ENCODE results near the gene UBXN7. TPM values are rescaled to one million over a fixed set of nuclear protein-coding genes. Genes with fewer than 3 reads are reported as not detected.
"Not testable (repeated sequence)": the region's sequence is repeated elsewhere in the genome, so short reads cannot be mapped to it uniquely, and the experiment has no call there.

The UBXN7 gene, protein sequence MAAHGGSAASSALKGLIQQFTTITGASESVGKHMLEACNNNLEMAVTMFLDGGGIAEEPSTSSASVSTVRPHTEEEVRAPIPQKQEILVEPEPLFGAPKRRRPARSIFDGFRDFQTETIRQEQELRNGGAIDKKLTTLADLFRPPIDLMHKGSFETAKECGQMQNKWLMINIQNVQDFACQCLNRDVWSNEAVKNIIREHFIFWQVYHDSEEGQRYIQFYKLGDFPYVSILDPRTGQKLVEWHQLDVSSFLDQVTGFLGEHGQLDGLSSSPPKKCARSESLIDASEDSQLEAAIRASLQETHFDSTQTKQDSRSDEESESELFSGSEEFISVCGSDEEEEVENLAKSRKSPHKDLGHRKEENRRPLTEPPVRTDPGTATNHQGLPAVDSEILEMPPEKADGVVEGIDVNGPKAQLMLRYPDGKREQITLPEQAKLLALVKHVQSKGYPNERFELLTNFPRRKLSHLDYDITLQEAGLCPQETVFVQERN
- 10 to 100 TPM; 32.6 to 34.4 (median 33.2) TPM for polyA plus RNA-seq (ENCODE audit: insufficient read length in 3 of 3)

DNA sequence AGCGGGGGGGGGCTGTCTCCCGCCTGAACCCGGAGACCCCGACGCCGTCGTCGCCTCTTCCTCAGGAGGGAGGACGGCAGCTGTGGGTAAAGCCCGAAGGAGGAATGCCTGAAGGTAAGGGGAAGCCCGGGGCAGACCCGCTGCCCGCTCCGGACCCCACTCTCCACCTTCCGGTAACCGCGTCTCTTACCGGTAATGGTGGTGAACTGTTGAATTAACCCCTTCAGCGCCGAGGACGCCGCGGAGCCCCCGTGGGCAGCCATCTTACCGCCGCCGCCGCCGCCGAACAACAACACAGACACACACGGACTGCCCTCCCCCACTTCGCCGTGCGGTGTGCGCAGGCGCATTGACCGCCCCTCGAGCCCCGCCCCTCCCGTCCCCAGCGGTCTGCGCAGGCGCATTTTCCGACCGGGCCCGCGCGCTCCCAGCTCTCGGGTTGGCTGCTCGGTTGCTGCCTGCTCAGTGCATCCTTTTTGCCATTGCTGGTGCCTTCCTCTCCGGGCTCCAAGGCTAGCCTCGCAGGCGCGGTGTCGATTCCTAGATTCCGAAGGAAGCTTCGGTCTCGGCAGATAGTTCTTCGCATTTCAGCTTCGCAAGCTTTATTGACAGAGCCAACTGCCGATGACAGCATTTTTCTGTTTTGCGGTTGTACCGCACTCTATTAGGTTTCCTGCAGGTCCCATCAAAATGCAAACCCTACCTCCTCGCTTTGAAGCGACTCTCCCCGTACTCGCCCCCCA is at the start of gene UBXN7:
TSS of gene UBXN7 (minus strand) at position 291 of the 743 bp plus-strand sequence. CDS start at position 263, 28 bp downstream.
- DNase-seq (ENCODE audit: low read depth in 3 of 3, low spot score in 2 of 3) = peak; percentile 80 to 91 (median 84)

DNA sequence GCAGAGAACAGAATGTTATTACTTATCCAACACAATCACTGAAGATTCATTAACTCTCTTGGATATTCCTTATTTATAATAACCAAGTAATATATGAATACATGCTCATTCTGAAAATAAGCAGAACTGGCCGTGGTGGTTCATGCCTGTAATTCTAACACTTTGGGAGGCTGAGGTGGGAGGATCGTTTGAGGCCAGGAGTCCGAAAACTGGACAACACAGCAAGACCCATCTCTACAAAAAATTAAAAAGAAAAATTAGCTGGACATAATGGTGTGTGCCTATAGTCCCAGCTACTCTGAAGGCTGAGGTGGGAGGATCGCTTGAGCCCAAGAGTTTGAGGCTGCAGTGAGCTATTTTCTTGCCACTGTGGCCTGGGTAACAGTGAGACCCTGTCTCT is 45.5 kb upstream of the UBXN7 start:
- DNase-seq (ENCODE audit: low read depth in 3 of 3, low spot score in 2 of 3) = no peak

DNA sequence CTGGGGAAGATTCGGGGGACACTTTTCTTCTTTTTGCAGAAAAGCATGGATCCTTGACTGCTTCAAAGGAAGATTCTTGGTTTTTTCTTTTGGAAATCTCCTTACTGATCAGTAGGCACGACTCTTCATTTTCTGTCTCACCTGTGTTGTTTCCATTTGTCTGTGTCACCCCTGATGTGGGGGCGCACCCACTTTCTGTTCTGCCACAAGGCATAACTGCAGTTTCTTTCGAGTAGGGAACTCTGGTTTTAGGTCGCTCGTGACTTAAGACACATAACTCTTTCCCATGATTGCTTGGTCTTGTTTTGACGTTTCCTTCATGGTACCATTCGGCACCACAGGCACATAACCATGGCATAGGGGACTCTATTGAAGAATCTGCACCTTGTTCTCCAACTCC is 40.1 kb upstream of the UBXN7 start:
- no peak for DNase-seq (ENCODE audit: low read depth in 3 of 3, low spot score in 2 of 3)

DNA sequence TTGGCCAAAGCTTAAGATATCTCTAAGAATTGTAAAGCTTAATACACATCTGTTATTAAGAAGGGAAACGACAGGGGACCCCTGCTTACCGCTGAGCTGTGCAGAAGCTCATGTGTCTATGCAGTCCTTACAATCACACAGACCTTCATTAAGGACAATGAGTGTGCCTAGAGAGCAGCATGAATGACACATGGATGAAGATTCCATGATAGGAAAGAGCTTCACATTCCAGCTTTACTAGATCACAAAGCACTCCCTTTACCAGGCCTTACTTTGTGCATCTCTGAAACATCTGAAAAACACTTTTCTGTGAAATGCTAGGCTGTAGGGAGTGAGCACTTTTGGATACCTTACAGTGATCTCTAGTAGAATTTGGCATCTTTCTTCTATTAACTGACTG is 39.3 kb upstream of the UBXN7 start:
- DNase-seq (ENCODE audit: low read depth in 3 of 3, low spot score in 2 of 3) = no peak

DNA sequence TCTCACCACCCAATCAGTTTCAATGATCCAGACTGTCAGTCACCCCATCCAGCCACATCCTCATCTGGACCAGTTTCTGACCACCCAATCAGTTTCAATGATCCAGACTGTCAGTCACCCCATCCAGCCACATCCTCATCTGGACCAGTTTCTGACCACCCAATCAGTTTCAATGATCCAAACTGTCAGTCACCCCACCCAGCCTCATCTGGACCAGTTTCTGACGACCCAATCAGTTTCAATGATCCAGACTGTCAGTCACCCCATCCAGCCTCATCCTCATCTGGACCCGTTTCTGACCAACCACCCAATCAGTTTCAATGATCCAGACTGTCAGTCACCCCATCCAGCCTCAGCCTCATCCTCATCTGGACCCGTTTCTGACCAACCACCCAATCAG is 38.0 kb upstream of the UBXN7 start:
- not testable (repeated sequence) for DNase-seq (ENCODE audit: low read depth in 3 of 3, low spot score in 2 of 3)

DNA sequence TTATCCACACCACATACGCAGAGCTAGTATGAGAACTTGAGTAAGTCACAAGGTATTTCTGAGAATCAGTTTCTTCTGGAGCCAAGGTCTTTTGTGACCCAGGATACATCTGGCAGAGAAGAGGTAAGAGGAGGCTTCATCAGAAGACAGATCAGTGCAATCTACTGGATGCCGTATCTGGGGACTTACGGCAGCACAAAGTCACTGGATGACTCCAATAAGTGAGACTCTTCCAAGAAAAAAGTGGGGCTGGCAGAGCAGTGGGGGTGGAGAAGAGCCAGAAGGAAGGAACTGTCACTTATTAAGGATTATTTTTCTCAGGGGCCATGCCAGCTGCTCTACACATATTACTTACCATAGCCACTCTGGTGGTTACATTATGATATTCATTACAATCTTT is 31.6 kb upstream of the UBXN7 start:
- DNase-seq (ENCODE audit: low read depth in 3 of 3, low spot score in 2 of 3) = no peak

DNA sequence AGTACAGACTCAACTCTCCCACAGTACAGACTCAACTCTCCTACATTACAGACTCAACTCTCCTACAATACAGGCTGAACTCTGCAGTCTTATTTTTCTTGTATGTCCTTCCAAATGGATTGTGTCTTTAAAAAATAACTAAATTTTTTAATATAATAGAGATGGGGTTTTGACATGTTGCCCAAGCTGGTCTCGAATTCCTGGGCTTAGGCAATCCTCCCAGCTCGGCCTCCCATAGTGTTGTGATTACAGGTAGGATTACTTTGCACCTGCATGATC is 31.2 kb upstream of the UBXN7 start:
- no peak for DNase-seq (ENCODE audit: low read depth in 3 of 3, low spot score in 2 of 3)

DNA sequence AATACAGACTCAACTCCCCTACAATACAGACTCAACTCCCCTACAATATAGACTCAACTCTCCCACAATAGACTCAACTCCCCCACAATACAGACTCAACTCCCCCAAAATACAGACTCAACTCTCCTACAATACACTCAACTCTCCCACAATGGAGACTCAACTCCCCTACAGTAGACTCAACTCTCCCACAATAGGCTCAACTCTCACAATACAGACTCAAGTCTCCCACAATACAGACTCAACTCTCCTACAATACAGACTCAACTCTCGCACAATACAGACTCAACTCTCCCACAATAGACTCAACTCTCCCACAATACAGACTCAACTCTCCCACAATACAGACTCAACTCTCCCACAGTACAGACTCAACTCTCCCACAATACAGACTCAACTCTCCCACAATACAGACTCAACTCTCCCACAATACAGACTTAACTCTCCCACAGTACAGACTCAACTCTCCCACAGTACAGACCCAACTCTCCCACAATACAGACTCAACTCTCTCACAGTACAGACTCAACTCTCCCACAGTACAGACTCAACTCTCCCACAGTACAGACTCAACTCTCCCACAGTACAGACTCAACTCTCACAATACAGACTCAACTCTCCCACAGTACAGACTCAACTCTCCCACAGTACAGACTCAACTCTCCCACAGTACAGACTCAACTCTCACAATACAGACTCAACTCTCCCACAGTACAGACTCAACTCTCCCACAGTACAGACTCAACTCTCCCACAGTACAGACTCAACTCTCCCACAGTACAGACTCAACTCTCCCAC is 30.7 kb upstream of the UBXN7 start:
- DNase-seq (ENCODE audit: low read depth in 3 of 3, low spot score in 2 of 3) = not testable (repeated sequence)

DNA sequence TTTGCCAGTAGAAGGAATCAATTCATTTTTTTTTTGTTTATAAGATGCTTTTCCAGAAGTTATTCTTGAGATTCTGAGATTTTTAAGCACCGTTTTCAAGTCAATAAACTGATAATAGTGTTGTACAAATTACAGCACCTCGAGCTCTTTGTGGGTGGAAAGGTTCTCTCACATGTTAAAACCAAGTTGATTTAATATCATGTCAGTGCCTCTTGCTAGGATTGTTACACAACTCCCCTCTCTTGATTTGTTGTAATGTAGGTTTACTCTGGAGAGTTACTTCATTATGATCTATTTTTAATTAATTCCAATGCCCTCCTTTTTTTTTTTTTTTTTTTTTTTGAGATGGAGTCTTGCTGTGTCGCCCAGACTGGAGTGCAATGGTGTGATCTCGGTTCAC is 25.8 kb upstream of the UBXN7 start:
- no peak for DNase-seq (ENCODE audit: low read depth in 3 of 3, low spot score in 2 of 3)

DNA sequence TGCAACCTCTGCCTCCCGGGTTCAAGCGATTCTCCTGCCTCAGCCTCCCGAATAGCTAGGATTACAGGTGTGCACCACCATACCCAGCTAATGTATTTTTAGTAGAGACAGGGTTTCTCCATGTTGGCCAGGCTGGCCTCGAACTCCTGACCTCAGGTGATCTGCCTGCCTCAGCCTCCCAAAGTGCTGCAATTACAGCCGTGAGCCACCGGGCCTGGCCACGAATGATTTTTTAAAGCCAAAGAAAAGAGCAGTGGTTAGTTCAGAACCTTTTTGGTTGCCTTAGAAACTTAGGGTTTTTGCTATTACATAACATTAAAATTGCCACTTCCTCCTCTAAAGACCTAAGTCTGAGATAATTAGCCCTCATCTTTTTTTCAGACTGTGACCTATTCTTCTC is 25.2 kb upstream of the UBXN7 start:
- not testable (repeated sequence) for DNase-seq (ENCODE audit: low read depth in 3 of 3, low spot score in 2 of 3)

DNA sequence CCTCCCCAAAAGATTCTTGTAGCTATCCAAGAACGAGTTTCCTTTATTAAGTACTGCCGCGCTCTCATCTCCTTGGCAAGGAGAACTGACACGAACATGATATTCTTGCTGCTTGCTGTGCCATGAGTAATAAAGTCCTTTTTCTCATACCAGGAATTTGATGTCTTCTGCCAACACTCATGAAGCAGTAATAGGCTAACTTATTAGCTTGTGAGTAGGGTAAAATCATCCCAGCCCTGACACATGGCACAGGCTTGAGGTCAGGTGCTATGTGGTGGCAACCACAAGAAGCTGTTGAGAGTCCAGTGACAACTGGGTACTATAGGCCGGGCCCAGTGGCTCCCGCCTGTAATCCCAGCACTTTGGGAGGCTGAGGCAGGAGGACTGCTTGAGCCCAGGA is 22.7 kb upstream of the UBXN7 start:
- no peak for DNase-seq (ENCODE audit: low read depth in 3 of 3, low spot score in 2 of 3)

DNA sequence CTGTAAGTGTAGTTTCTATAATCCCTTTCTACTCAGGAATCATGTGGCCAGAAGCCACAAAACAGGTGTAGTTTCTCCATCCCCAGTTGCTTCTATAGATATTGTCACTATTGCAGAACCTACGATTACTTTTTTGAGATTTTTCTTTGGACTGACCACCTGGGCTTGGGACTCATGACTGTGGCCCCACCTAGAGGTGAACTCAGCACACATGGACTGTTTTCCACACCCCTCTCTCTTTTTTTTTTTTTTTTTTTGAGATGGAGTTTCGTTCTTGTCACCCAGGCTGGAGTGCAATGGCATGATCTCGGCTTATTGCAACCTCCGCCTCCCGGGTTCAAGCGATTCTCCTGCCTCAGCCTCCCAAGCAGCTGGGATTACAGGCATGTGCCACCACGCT is 13.2 kb upstream of the UBXN7 start:
- DNase-seq (ENCODE audit: low read depth in 3 of 3, low spot score in 2 of 3) = not testable (repeated sequence)

DNA sequence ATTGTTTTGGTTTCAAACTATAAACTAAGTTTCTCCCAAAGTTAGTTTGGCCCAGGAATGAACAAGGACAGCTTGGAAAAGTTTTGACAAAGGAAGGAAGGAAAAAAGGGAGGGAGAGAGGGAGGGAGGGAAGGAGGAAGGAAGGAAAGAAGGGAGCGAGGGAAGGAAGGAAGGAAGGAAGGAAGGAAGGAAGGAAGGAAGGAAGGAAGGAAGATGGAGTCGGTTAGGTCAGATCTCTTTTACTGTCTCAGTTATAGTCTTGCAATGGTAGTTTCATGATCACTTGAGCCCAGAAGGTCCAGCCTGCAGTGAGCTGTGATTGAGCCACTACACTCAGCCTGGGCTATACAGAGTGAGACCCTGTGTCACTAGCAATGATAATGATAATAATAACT is 12.3 kb upstream of the UBXN7 start:
- DNase-seq (ENCODE audit: low read depth in 3 of 3, low spot score in 2 of 3) = no peak

DNA sequence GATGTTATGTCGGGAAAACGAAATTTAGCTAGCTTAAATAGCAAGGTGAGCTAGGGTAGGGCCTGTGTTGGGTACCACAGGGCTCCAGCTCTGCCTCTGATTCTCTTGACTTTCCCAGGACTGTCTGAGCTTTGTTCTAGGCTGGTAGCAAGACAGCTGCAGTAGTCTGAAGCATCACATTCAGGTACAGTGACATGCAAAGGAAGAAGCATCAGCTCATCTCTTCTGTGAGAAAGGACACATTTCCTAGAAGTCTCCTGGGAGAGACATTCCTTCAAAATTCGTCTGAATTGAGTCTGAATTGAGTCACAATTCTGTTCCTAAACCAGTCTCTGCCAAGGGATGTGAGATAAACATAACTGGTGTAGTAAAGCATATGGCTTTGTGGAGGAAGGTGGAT is 8.5 kb upstream of the UBXN7 start:
- no peak for DNase-seq (ENCODE audit: low read depth in 3 of 3, low spot score in 2 of 3)

DNA sequence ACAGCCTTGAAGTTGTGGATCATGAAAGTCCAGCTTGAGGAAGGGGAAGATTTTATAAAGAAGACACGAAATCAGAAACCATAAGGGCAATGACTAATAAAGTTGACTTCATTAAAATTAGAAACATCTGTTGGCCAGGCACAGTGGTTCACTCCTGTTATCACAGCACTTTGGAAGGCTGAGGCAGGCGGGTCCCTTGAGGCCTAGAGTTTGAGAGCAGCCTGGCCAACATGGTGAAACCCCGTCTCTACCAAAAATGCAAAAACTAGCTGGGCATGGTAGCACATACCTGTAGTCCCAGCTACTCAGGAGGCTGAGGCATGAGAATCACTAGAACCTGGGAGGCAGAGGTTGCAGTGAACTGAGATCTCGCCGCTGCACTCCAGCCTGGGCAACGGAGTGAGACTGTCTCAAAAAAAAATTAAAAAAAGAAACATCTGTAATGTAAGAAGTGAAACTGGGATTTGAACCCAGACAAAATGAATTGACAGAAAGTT is 7.9 kb upstream of the UBXN7 start:
- DNase-seq (ENCODE audit: low read depth in 3 of 3, low spot score in 2 of 3) = no peak

DNA sequence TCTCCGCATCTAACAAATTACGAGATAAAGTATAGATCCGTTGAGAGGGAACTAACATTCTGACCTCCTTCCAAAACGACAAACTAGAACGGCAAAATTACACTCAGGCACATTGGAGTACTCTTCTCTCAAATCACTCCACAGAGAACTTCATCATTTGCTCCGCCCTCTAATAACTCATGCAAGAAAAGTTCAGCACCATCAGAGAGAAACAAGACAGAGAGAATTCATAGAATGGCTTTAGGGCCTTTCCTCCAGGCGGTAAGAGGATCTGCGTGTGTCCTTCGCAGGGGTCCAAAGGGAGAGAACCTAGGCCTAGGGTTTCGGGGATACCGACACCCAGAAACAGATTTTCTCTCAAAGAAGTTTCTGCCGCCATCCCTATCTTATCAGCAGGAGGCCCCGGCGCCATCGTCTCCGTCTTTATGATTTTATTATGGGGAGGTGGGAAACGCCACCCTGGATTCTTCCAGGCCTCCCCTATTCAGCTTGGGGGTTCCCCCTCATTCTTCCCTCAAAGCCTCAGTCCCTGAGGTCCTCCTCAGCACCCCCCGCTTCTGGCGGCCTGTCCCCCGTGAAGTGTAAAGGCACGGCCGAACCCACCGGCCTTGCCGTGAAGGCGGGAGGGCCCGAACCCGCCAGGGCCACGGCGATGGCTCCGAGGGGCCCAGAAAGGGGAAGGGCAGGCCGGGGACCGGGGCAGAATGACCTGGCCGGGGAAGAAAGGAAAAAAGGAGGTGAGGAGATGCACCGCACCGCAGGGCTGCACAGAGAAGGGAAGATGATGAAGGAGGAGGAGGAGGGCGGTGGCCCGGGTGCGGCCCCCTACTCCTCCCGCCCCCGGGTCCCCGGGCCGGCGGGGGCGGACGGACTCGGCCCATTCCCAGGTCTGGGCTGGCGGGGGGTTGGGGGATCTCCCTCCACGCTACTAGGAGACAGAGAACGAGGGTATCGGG is 768 bp downstream of the UBXN7 start:
- DNase-seq (ENCODE audit: low read depth in 3 of 3, low spot score in 2 of 3) = peak; percentile 57 to 65 (median 63)

DNA sequence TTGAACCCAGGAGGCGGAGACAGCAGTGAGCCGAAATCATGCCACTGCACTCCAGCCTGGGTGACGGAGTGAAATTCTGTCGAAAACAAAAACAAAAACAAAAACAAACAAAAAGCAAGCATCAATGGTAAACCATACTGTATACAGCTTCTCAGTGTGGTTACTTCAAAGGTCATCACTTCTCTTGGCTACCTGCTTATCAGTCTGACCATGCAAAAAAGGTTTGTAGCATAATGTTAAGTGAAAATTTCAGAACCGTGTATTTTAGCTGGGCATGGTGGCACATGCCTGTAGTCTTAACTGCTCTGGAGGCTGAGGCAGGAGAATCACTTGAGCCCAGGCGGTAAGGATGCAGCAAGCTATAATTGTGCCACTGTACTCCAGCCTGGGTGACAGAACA is 4.2 kb downstream of the UBXN7 start:
- DNase-seq (ENCODE audit: low read depth in 3 of 3, low spot score in 2 of 3) = no peak

DNA sequence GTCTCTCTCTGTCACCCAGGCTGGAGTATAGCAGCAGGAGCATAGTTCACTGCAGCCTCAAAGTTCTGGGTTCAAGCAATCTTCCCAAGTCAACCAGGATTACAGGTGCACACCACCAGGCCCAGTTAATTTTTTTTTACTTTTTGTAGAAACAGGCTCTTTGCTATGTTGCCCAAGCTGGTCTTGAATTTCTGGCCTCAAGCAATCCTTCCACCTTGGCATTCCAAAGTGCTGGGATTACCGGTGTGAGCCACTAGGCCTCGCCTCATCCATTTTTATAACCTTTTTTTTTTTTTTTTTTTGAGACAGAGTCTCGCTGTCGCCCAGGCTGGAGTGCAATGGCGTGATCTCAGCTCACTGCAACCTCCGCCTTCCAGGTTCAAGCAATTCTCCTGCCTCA is 7.8 kb downstream of the UBXN7 start:
- not testable (repeated sequence) for DNase-seq (ENCODE audit: low read depth in 3 of 3, low spot score in 2 of 3)

DNA sequence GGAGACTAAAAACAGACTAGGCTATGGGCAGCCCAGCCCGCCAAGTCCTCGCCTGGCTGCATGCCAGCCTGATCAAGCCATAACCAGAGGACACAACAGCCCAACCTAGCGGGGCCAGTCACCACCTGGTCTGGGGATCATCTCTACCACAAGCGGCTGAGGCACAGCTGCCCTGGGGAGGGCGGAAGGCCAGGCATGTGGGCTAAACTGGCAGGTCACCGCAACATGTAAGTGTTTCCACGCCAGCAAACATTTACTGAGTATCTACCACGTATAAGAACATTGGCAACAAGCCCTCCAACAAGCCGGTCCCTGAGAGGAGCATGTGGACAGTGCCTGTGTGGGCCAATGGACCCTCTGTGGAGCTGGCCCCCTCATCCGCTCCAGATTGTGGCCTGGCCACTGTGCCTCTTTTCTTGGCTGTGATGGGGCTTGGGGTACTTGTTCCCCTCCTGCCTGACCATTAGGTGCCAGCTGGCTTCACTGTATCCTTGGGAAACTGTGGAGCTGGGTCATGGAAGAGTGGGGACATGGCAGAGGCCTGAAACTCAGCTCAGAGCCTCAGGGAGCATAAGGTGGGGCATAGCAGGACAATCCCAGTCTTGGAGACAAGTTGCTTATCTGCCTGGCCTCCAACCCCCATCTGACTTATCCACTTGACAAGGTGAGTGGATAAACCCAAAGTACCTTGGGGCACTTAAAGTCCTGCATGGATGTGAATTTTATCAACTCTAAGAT is 9.0 kb downstream of the UBXN7 start:
- no peak for DNase-seq (ENCODE audit: low read depth in 3 of 3, low spot score in 2 of 3)
